Kidney (tissue), 14 donors: ENCODE results near the gene KLHL3. TPM values are rescaled to one million over a fixed set of nuclear protein-coding genes. Genes with fewer than 3 reads are reported as not detected.

Experiments used
- DNase-seq, 5 donors: peaks; one replicate each; pipeline ENCODE4 v3.0.0-alpha.2; 2013 to 2020
- FAIRE-seq: peaks from 2 replicates; lab custom pipeline; 2012; peaks lifted over from hg19 to GRCh38; lab: Jason Lieb, UNC
- H3K27ac ChIP-seq, 2 donors: one replicate each; pipeline ENCODE4 v1.7.0; 2013; ENCODE audit warnings: low read depth in 2 of 2, low read length in 2 of 2, inconsistent platforms in 1 of 2
- H3K27me3 ChIP-seq: one replicate; pipeline ENCODE4 v1.7.1; 2013; ENCODE audit warnings: low read length, inconsistent platforms; ENCODE audit not compliant: control insufficient read depth, insufficient read depth
- H3K36me3 ChIP-seq, 3 donors: one replicate each; pipeline versions ENCODE4 v1.7.0 to v1.7.1; 2013; ENCODE audit warnings: low read length in 3 of 3, control low read depth in 1 of 3, inconsistent platforms in 1 of 3; ENCODE audit not compliant: insufficient read depth in 3 of 3, control insufficient read depth in 2 of 3
- H3K4me1 ChIP-seq, 3 donors: one replicate each; pipeline versions ENCODE4 v1.7.0 to v1.7.1; 2013; ENCODE audit warnings: low read length in 3 of 3, inconsistent platforms in 1 of 3, low read depth in 1 of 3; ENCODE audit not compliant: control insufficient read depth in 2 of 3, insufficient read depth in 2 of 3
- H3K4me3 ChIP-seq, 3 donors: one replicate each; pipeline versions ENCODE4 v1.7.0 to v1.8.1; 2013; ENCODE audit warnings: low read length in 3 of 3, control low read depth in 1 of 3, inconsistent platforms in 1 of 3
- H3K9ac ChIP-seq, 3 donors: one replicate each; pipeline versions ENCODE4 v1.7.0 to v1.7.1; 2013; ENCODE audit warnings: low read length in 3 of 3, control low read depth in 1 of 3, inconsistent platforms in 1 of 3
- H3K9me3 ChIP-seq, 3 donors: one replicate each; pipeline versions ENCODE4 v1.7.0 to v1.7.1; 2013; ENCODE audit warnings: low read length in 3 of 3, control low read depth in 1 of 3, inconsistent platforms in 1 of 3; ENCODE audit not compliant: control insufficient read depth in 2 of 3, insufficient read depth in 1 of 3
- CTCF ChIP-seq: IDR thresholded peaks from 3 replicates; pipeline ENCODE4 v1.5.1; 2012; ENCODE audit warnings: mild to moderate bottlenecking, moderate library complexity, borderline replicate concordance; ENCODE audit not compliant: insufficient read depth; ENCODE audit errors: extremely low read depth
- intact Hi-C: fragments of 100-400 bp; cut with DNase I; formaldehyde crosslinking; loops from one replicate; pipeline ENCODE4 v1.11.1; 2022
- polyA plus RNA-seq: library from polyadenylated mRNA; stranded (reverse); fragments of 350-450 nt; fragmentation: Illumina TruSeq; extraction: RNeasy Lipid Tissue Mini Kit (QIAGEN cat#74804); gene quantifications from one replicate; pipeline ENCODE4 v1.2.3, GENCODE V29; 2014; ENCODE audit warnings: low read depth, low replicate concordance; ENCODE audit not compliant: insufficient read depth
- total RNA-seq: library from RNA; stranded (reverse); fragmentation: NEBNext Ultra II Directional; extraction: Animal tissue kit (Norgen Biotek cat#: 25700); gene quantifications from one replicate; pipeline ENCODE4 v1.2.1, GENCODE V29; 2021
- donor health status: control.
- donor health status: control.
- donor health status: control.
- donor health status: control.
- donor health status: control.
- donor health status: DM: yes; HTN: yes; CAD: no.
- donor health status: Normal renal cell carcinoma (clear cell type).

Gene KLHL3
- total and polyA plus RNA-seq, 2 donors from 2014 or later: 8.6 to 15.0 TPM

GRCh38 chr5:137706841-137707240 is 29.0 kb downstream of the KLHL3 start:
- H3K9me3 ChIP-seq: no peaks in the 10 kb centered on the region
- FAIRE-seq (no peak), DNase-seq (no peak)
- intact Hi-C loops: no loop called here
- H3K36me3 ChIP-seq: peaks cover 0 to 5% (median 0%) of the 10 kb centered on the region in 3 donors
- peaks cover 0 to 5% (median 0%) of the 10 kb centered on the region in 3 donors for H3K4me1 ChIP-seq
- H3K27ac ChIP-seq: no peak overlapping the region
- no peaks in the 10 kb centered on the region for H3K27me3 ChIP-seq
- H3K9ac ChIP-seq: no peak overlapping the region
- TF ChIP-seq CTCF: no peak
- no peak overlapping the region for H3K4me3 ChIP-seq

GRCh38 chr5:137705106-137705505 is 30.8 kb downstream of the KLHL3 start:
- Histone ChIP-seq H3K4me3 (no peak overlapping the region), H3K27me3 (no peaks in the 10 kb centered on the region), H3K36me3 (peaks cover 0 to 5% (median 0%) of the 10 kb centered on the region in 3 donors), H3K4me1 (peaks cover 0 to 5% (median 0%) of the 10 kb centered on the region in 3 donors), H3K27ac (no peak overlapping the region), H3K9me3 (no peaks in the 10 kb centered on the region), H3K9ac (no peak overlapping the region)
- no peak for TF ChIP-seq CTCF
- FAIRE-seq (no peak), DNase-seq (no peak)
- intact Hi-C loops: no loop called here

GRCh38 chr5:137703565-137703964 is 32.3 kb downstream of the KLHL3 start:
- FAIRE-seq (no peak), DNase-seq (no peak)
- intact Hi-C loops: no loop called here
- H3K9ac ChIP-seq: no peak overlapping the region
- H3K4me1 ChIP-seq: peaks cover 0 to 5% (median 0%) of the 10 kb centered on the region in 3 donors
- H3K27ac ChIP-seq: no peak overlapping the region
- no peaks in the 10 kb centered on the region for H3K9me3 ChIP-seq
- no peak overlapping the region for H3K4me3 ChIP-seq
- peaks cover 0 to 3% (median 0%) of the 10 kb centered on the region in 3 donors for H3K36me3 ChIP-seq
- no peak for TF ChIP-seq CTCF
- H3K27me3 ChIP-seq: no peaks in the 10 kb centered on the region

DNA sequence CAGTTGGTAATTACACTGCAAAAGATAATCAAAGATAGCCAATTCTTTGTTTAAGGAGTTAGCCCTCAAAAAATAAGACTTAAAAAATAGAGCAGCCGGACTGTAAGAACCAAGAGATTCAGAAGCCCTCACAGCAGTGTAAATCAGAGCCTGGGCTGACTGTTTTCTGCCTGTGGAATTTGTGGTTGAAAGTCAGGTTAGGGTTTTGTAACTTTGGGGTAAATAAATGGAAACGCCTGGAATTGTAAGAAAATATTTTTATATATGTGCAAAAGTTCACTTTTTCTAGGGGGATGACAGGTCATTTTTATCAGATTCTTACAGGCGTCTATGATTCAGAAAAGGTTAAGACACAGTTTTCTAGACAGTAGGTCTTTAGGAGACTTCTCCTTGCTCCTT is 35.6 kb downstream of the KLHL3 start:
- Histone ChIP-seq H3K4me3 (no peak overlapping the region), H3K9me3 (no peaks in the 10 kb centered on the region), H3K9ac (no peak overlapping the region), H3K36me3 (peaks cover 0 to 5% (median 4%) of the 10 kb centered on the region in 3 donors), H3K27me3 (no peaks in the 10 kb centered on the region), H3K27ac (peak overlapping the region in 1 of 2 donors; percentile 9), H3K4me1 (peaks cover 0 to 7% (median 6%) of the 10 kb centered on the region in 3 donors)
- TF ChIP-seq CTCF: no peak
- intact Hi-C loops: no loop called here
- DNase-seq: no peak
- FAIRE-seq: no peak
